HL-60/S4 (cell line): Measurements from ENCODE around the gene TMEM184A.
"Not testable (repeated sequence)": the region's sequence is repeated elsewhere in the genome, so short reads cannot be mapped to it uniquely, and the experiment has no call there.

ENCODE experiments used
- in situ Hi-C: fragments of 300-500 bp; cut with MboI; formaldehyde crosslinking; loops from 2 replicates; pipeline ENCODE4 v1.14.3; 2022; ENCODE audit warnings: low sequenced_read_pairs

Gene TMEM184A

DNA sequence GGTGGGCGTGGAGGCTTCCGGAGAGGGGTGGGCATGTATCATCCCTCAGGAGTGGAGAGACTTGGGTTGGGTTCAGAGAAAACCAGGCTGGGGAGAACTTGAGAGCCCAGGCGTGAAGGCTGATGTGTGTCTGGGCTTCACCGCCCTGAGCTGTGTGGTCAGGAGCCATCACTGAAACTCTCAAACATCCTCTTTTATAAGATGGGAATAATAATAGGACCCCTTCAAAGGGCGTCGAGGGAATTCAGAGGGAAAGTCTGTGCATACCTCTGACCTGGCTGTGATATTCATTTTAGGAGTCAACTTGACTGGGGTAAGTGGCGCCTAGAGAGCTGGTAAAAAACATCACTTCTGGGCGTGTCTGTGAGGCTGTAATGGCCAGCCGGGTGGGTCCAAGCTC is 34.9 kb upstream of the TMEM184A start:
- in situ Hi-C loops = no loop called here

DNA sequence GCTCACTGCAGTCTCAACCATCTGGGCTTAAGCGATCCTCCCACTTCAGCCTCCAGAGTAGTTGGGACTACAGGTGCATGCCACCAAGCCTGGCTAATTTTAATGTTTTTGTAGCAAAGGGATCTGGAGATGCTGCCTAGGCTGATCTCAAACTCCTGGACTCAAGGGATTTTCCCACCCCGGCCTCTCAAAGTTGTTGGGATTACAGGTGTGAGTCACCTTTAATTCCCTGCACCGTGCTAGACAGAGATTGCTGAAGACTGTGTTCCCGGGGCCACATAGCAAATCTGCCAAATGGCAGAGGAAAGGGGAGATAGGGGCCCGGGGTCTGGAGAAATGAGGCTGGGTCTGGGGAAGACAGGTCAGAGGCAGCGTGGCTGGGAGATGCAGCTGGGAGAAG is 34.5 kb upstream of the TMEM184A start:
- in situ Hi-C loops = no loop called here

DNA sequence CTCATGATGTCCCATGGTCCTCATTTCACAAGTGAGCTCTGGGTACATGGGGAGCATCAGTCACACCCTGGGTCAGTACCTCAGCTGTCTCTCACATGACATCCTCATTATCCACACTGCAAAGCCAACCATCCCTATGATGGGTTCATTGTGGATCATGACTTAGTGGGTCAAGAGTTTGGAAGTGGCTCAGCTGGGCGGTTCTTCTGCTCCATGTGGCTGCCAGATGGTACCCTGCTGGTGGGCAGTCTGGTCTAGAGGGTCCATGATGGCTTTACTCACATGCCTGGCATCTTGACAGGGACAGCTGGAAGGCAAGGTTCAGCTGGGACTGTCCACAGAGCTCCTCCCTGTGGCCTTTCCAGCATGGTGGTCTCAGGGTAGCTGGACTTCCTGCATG is 33.0 kb upstream of the TMEM184A start:
- in situ Hi-C loops = no loop called here

DNA sequence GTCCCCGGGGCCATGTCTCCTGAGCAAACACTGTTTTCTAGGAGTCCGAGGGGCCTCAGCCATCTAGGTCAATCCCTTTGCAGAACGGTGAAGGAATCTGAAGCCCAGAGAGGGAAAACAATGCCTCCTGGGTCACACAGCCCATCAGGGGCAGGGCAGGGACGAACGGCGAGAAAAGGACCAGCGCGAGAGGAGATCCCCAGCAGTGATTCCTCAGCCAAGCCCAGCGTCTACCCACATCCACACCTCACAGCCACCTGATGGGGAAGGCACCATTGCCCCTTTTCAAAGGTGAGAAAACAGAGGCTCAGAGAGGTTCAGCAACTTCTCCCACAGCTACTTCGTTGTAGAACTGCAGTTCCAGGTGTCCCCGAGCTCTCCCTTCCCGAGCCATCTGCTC is 31.7 kb upstream of the TMEM184A start:
- in situ Hi-C loops = no loop called here

- in situ Hi-C loops = no loop called here
These were observed 31.1 kb upstream of the TMEM184A start for GRCh38 chr7:1586827-1587705.

DNA sequence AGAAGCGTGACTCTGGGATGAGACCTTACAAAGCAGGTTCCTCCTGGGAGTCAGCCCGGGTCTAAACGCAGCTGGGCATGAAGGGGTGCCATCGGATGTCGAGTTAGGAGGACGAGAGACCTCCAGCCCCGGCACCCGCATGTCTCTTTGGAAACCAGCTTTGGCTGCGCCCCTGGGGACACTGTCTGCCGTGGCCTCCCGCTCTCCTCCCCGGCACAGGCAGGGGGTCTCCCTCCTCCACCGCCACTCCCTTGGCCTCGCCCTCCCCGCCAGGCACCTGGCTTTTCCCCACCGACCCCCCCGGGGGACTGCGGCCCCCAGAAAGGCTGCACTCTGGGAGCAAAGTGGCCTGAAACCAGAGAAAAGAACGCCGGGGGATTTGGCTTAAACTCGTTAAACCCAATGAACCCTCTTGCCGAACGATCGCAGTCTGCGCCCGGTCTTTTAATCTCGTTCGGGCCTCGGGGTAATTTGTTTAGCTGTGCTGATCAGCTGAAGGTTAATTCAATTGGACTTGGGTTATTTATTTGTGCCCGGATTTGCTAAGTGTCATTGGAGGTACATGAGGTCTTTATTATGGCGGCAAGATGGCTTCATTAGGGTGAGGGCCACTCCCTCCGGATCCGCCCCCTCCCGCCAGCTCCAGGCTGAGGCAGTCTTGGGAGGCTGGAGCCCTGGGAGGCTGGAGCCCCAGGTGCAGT is 30.3 kb upstream of the TMEM184A start:
- in situ Hi-C loops = no loop called here

DNA sequence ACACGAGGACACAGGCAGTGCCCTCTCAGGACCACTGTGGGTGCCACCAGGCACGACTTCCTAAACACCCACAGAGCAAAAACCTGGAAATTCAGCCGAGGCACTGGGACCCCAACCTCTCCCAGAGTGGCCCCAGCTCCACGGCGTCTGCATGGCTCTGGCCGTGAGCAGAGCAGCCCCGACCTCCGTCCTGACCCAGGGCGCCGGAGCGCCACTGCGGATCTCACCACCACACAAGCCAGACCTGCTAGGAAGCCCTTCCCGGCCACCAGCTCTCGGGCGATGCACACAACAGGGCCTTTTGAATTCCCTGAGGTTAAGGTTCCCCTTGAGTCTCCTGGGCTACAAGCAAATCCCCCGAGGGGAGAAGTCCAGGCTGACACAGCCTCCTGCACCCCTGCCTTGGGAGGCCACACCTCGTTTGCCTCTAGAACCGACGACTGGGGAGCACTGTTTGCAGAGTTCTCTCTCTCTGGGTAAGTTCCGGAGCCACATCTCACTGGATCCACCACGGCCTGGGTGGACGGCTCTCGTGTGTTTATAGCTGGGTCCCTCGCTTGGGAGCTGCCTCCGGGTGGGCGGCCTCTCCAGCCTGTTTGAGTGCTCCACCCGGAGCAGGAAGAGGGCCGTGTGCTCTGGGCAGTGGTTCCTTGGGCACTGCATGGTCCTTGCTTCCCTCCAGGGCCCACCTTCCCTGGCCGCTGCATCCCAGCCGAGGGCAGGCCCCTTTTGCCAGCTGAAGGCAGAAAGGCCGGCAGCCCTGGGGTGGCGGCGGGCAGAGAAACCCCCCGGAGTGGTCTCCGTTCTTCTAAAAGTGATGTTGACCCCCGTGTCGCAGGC is 29.4 kb upstream of the TMEM184A start:
- in situ Hi-C loops = no loop called here

DNA sequence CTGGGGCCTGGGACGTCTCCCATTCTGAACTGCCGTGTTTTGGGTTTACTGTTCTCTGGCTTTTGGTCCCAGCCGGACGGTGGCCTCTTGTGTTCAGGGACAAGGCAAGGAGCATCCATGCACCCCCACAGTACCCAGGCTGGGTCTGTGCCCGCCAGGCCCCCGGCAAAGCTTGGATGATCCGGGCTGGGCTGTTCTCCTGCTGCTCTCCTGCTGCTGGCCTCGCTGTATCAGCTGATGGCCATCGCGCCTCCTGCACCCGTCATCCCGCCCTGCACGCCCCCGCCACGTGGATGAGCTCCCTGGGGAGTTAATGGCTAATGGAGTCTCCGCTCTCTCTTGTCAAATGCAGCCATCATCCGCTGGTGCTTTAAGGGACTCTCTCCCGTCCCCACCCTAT is 28.7 kb upstream of the TMEM184A start:
- in situ Hi-C loops = no loop called here

- in situ Hi-C loops = not testable (repeated sequence)
These were observed 27.4 kb upstream of the TMEM184A start for GRCh38 chr7:1583241-1583930.

- in situ Hi-C loops = no loop called here
These were observed 24.5 kb upstream of the TMEM184A start for GRCh38 chr7:1580422-1581030.

GRCh38 chr7:1579481-1580421 is 23.7 kb upstream of the TMEM184A start:
- in situ Hi-C loops = no loop called here

DNA sequence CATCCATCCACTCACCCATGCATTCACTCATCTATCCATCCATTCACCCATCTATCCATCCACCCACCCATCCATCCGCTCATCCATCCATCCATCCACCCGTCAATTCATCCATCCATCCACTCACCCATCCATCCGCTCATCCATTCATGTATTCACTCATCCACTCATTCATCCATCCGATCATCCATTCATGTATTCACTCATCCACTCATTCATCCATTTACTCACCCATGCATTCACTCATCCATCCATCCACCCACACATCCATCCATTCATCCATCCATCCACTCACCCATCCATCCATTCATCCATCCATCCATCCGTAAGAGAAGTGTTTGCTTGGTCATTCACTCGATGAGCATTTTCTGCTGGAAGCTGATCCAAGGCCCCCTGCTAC is 22.5 kb upstream of the TMEM184A start:
- in situ Hi-C loops = no loop called here

DNA sequence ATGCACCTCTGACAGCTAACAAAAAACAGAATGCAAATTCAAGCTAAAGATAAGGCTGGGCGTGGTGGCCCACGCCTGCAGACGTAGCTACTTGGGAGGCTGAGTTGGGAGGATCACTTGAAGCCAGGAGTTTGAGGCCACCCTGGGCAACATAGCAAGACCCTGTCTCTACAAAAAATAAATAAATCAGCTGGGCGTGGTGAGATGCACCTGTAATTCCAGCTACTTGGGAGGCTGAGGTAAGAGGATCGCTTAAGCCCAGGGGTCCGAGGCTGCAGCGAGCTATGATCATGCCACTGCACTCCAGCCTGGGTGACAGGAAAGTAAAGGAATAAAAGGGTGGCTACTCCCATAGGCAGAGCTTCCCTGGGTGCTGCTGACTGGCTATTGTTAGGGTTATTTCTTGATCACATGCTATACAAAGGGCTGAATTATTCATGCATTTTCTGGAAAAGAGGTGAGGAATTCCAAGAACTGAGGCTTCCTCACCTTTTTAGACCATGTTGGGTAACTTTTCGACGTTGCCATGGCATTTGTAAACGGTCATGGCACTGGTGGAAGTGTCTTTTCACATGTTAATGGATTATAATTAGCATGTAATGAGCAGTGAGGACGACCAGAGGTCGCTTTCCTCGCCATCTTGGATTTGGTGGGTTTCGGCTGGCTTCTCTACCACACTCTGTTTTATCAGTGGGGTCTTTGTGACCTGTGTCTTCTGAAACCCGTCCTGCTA is 20.7 kb upstream of the TMEM184A start:
- in situ Hi-C loops = no loop called here

DNA sequence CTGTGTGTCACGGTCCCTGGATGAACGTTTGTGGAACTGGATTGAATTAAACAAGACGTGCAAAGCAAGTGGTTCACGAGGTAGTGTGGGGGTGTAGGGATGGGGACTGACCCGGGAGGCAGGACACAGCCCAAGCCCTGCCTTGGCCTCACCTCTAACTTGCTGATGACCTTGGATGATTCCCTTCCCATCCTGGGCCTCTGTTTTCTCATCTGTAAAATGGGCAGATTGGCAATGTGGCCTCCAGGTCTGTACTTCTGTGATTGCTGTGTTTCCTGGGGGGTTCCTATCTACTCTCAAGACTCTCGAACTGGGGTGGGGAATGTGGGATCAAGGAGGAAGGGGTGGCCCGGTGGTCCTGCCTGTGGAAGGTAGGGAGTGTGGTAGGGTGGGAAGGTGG is 19.8 kb upstream of the TMEM184A start:
- in situ Hi-C loops = no loop called here

- in situ Hi-C loops = no loop called here
These were observed 16.3 kb upstream of the TMEM184A start for GRCh38 chr7:1572111-1572822.

DNA sequence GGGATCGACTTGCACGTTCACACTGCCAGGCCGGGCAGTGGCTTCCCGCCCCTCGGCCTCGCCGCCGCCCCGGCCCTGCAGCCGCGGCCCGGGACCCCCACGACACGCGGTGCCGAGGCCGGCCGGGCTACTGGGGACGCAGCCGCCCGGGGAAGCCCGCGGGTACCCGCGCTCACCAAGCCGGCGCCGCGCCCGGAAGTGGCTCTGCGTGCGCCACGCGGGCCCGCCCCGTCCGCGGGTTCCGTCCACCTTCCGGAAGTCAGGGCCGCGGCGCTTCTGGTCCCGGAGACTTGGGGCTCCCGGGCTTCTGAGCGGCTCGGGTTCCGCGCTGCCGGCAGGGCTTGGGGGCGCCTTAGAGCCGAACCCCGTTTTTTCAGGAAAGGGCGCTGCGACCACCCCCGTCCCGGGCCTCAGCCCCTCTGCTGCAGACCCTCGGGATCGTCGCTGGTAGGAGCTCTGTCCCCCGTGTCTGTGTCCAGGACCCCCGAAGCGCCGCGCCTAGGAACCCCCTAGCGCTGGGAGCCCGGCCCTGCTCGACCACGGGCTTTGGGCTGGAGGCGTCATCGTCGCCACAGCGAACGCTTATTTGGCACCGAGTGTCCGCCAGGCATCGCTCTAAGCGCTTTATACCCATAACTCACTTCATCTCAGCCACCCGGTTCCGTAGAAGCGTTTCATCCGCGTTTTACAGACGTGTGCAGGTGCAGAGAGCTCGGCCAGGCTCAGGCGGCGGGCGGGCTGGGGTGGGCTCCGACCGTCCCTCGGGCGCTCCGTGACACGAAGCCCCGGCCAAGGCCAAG is 14.0 kb upstream of the TMEM184A start, which contains the start of gene PSMG3:
Gene PSMG3 (minus strand): TSS at position 200 of the 800 bp plus-strand sequence. CDS start 693 bp downstream, outside the sequence.
- in situ Hi-C loops = no loop called here

- in situ Hi-C loops = no loop called here
These were observed 13.4 kb upstream of the TMEM184A start for GRCh38 chr7:1569440-1569832.
